Measurements from ENCODE around the gene AMY1B.
"Not testable (repeated sequence)": the region's sequence is repeated elsewhere in the genome, so short reads cannot be mapped to it uniquely, and the experiment has no call there.

DNA sequence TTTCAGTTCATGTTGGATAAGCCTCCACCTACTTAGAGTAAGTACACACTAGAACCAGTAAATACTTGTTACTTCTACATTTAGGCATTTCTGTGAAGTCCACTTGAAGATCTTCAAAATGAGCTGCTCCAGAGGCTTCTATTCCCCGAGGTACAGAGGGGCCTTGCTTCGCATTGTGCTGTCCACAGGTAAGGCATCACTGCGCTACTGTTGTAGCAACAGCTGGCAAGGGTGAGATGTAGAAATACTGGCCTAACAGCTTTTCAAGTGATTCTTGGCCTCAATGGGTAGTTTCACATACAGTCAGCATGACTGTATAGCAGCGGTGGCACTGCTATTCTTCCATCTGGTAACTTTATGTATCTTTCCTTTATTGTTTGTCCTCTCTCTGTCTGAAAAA, 49.0 kb upstream of the AMY1B start:
- TF ChIP-seq, protein P1, sequence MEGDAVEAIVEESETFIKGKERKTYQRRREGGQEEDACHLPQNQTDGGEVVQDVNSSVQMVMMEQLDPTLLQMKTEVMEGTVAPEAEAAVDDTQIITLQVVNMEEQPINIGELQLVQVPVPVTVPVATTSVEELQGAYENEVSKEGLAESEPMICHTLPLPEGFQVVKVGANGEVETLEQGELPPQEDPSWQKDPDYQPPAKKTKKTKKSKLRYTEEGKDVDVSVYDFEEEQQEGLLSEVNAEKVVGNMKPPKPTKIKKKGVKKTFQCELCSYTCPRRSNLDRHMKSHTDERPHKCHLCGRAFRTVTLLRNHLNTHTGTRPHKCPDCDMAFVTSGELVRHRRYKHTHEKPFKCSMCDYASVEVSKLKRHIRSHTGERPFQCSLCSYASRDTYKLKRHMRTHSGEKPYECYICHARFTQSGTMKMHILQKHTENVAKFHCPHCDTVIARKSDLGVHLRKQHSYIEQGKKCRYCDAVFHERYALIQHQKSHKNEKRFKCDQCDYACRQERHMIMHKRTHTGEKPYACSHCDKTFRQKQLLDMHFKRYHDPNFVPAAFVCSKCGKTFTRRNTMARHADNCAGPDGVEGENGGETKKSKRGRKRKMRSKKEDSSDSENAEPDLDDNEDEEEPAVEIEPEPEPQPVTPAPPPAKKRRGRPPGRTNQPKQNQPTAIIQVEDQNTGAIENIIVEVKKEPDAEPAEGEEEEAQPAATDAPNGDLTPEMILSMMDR (IDR thresholded peaks at IDR 0.05) = not testable (repeated sequence)
- TF ChIP-seq EZH2 (IDR thresholded peaks at IDR 0.05; ENCODE audit: borderline replicate concordance, insufficient read depth, low read depth, low read length, poor library complexity, severe bottlenecking) = not testable (repeated sequence)
